CD14-positive monocyte (primary cell): ENCODE results near the gene MCF2L. TPM values are rescaled to one million over a fixed set of nuclear protein-coding genes. Genes with fewer than 3 reads are reported as not detected.

Source experiments
- DNase-seq, 3 donors: peaks; one replicate each; pipeline ENCODE4 v3.0.0-alpha.2; 2011 to 2022
- H2AFZ ChIP-seq: 2 replicates; pipeline ENCODE4 v1.6.0; 2012; ENCODE audit warnings: mild to moderate bottlenecking, low read depth, low read length, inconsistent platforms; ENCODE audit not compliant: insufficient read depth, poor library complexity, severe bottlenecking
- H3K27ac ChIP-seq, 2 donors: 1 replicate in 1 of 2; 2 replicates in 1 of 2; pipeline ENCODE4 v1.5.1; 2012 to 2013; ENCODE audit warnings: low read length in 2 of 2, control low read depth in 1 of 2, inconsistent platforms in 1 of 2, low read depth in 1 of 2, mild to moderate bottlenecking in 1 of 2
- H3K27me3 ChIP-seq, 2 donors: one replicate each; pipeline versions ENCODE4 v1.6.0 to v1.6.1; 2011 to 2013; ENCODE audit warnings: low read length in 2 of 2; ENCODE audit not compliant: control insufficient read depth in 2 of 2, insufficient read depth in 2 of 2
- H3K36me3 ChIP-seq, 2 donors: replicated peaks in 1 of 2; 1 replicate in 1 of 2; 2 replicates in 1 of 2; pipeline versions ENCODE4 v1.5.1 to v1.6.1; 2012 to 2013; ENCODE audit warnings: low read length in 2 of 2, control low read depth in 1 of 2, inconsistent platforms in 1 of 2, mild to moderate bottlenecking in 1 of 2; ENCODE audit not compliant: insufficient read depth in 2 of 2, control insufficient read depth in 1 of 2
- H3K4me1 ChIP-seq, 2 donors: 1 replicate in 1 of 2; 2 replicates in 1 of 2; pipeline versions ENCODE4 v1.5.1 to v1.6.1; 2012 to 2013; ENCODE audit warnings: low read length in 2 of 2, control low read depth in 1 of 2, inconsistent platforms in 1 of 2, mild to moderate bottlenecking in 1 of 2, moderate library complexity in 1 of 2; ENCODE audit not compliant: insufficient read depth in 2 of 2, control insufficient read depth in 1 of 2
- H3K4me2 ChIP-seq: replicated peaks from 2 replicates; pipeline ENCODE3; 2012; ENCODE audit warnings: low read length, moderate library complexity, mild to moderate bottlenecking; ENCODE audit not compliant: poor library complexity, severe bottlenecking; ENCODE audit errors: extremely low read depth
- H3K4me3 ChIP-seq, 3 experiments: fragments of 200-600 bp in 1 of 3; sonication (generic) in 1 of 3; replicated peaks in 1 of 3; 1 replicate in 2 of 3; 2 replicates in 1 of 3; pipeline ENCODE4 v1.5.1; 2011 to 2013; ENCODE audit warnings: low read length in 3 of 3, mild to moderate bottlenecking in 3 of 3, control low read depth in 2 of 3, low read depth in 2 of 3, inconsistent platforms in 1 of 3, moderate library complexity in 1 of 3
- H3K79me2 ChIP-seq: 2 replicates; pipeline ENCODE4 v1.6.0; 2012; ENCODE audit warnings: mild to moderate bottlenecking, control low read depth, inconsistent platforms, low read length, moderate library complexity; ENCODE audit not compliant: insufficient read depth
- H3K9ac ChIP-seq: 2 replicates; pipeline ENCODE4 v1.6.0; 2017; ENCODE audit warnings: low read length, mild to moderate bottlenecking; ENCODE audit not compliant: insufficient read depth, poor library complexity, severe bottlenecking
- H3K9me3 ChIP-seq, 2 donors: replicated peaks in 1 of 2; 1 replicate in 1 of 2; 2 replicates in 1 of 2; pipeline versions ENCODE4 v1.5.1 to v1.6.1; 2012 to 2013; ENCODE audit warnings: low read length in 2 of 2, control low read depth in 1 of 2; ENCODE audit not compliant: control insufficient read depth in 1 of 2, insufficient read depth in 1 of 2
- H4K20me1 ChIP-seq: 2 replicates; pipeline ENCODE4 v1.6.0; 2012; ENCODE audit warnings: mild to moderate bottlenecking, low read length, control low read depth, moderate library complexity; ENCODE audit not compliant: insufficient read depth
- H3K27ac Mint-ChIP-seq, 7 donors: one replicate each; pipeline ENCODE4 v1.8.0; 2020; ENCODE audit warnings: mild to moderate bottlenecking in 7 of 7, mixed read lengths in 7 of 7, moderate library complexity in 6 of 7, inconsistent platforms in 2 of 7
- H3K27me3 Mint-ChIP-seq, 3 donors: one replicate each; pipeline ENCODE4 v1.8.0; 2021 to 2022; ENCODE audit warnings: low read depth in 3 of 3, mild to moderate bottlenecking in 3 of 3, mixed read lengths in 3 of 3, moderate library complexity in 3 of 3, inconsistent platforms in 1 of 3
- H3K36me3 Mint-ChIP-seq, 2 donors: one replicate each; pipeline ENCODE4 v1.8.0; 2020; ENCODE audit warnings: mixed read lengths in 2 of 2, inconsistent platforms in 1 of 2, mild to moderate bottlenecking in 1 of 2
- H3K4me1 Mint-ChIP-seq: one replicate; pipeline ENCODE4 v1.8.0; 2020; ENCODE audit warnings: mild to moderate bottlenecking, mixed read lengths
- H3K4me3 Mint-ChIP-seq, 2 donors: one replicate each; pipeline ENCODE4 v1.8.0; 2020; ENCODE audit warnings: mild to moderate bottlenecking in 2 of 2, mixed read lengths in 2 of 2, moderate library complexity in 1 of 2
- H3K9me3 Mint-ChIP-seq, 7 donors: one replicate each; pipeline ENCODE4 v1.8.0; 2020 to 2022; ENCODE audit warnings: mixed read lengths in 7 of 7, mild to moderate bottlenecking in 6 of 7, moderate library complexity in 6 of 7, inconsistent platforms in 2 of 7
- CTCF ChIP-seq: fragments of 200-600 bp; IDR thresholded peaks from one replicate; pipeline ENCODE4 v1.8.0; 2022; ENCODE audit warnings: antibody characterized with exemption, mild to moderate bottlenecking
- WGBS: methylation state at CpG from one replicate; pipeline ENCODE4 v1.1.5; 2013; ENCODE audit warnings: missing lambda C conversion rate; ENCODE audit not compliant: insufficient coverage; 5-methylcytosine and 5-hydroxymethylcytosine counted together
- intact Hi-C, 2 donors: fragments of 100-400 bp; cut with micrococcal nuclease; formaldehyde crosslinking; loops; one replicate each; pipeline versions ENCODE4 v1.15.0 to v1.15.1; 2023
- polyA plus RNA-seq, 3 donors: library from polyadenylated mRNA; depleted of rRNA in 1 of 3; unstranded in 2 of 3; stranded (reverse) in 1 of 3; fragments of 300-500 nt in 2 of 3; fragments of >200 nt in 1 of 3; fragmentation: Illumina TruSeq in 2 of 3; gene quantifications; 1 replicate in 2 of 3; 2 replicates in 1 of 3; pipeline ENCODE4 v1.2.3, GENCODE V29; 2012 to 2021

The MCF2L gene
- polyA plus RNA-seq, 3 donors: not detected

DNA sequence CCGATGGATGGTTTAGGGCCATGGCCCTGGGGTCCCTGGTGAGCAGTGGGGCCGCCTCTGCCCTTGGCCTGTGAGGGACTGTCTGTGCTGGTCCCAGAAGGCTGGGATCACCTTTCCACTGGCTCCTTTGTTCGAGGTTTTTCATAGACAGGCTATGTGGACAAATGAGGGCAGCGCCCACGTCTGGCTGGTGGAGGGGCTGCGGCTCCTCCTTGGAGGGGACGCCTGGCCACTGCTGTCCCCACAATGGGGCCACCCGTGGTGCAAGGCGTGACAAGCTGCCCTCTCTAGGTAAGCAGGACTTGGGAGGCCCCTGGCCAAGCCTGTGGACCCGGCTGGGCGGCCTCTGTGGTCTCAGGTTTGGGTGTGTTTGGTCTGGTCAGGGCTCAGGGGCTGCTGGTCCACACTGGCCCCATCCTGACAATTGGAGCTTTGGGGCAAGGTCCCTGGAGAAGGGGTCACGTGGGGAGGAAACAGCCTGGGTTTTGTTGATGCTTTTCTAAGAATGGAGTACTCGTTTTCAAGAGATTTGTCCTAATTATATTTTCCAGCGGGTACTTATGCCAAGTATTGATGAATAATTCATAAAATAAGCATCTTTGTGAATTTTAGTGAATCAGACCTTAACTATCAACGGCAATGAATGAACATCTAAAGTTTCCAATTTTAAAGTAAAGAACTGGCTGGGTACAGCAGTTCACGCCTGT, 33.3 kb downstream of the MCF2L start:
- H3K4me3 Mint-ChIP-seq: no peak overlapping the region
- DNase-seq: no peak
- no peak overlapping the region for H3K9ac ChIP-seq
- intact Hi-C loops: no loop called here
- 76% methylated on average over 11 of the region's 16 CpGs for WGBS
- H3K4me1 Mint-ChIP-seq: no peaks in the 10 kb centered on the region
- no peak overlapping the region for H3K27ac ChIP-seq
- no peak overlapping the region for H3K27ac Mint-ChIP-seq
- peaks cover 22 to 29% (median 29%) of the 10 kb centered on the region in 3 donors for H3K27me3 Mint-ChIP-seq
- H3K9me3 Mint-ChIP-seq: peaks cover 0 to 6% (median 0%) of the 10 kb centered on the region in 7 donors
- no peak overlapping the region for H2AFZ ChIP-seq
- peaks cover 0 to 17% of the 10 kb centered on the region in 2 donors for H3K27me3 ChIP-seq
- no peaks in the 10 kb centered on the region for H3K79me2 ChIP-seq
- no peaks in the 10 kb centered on the region for H3K36me3 Mint-ChIP-seq
- H3K4me2 ChIP-seq: no peak overlapping the region
- H4K20me1 ChIP-seq: no peaks in the 10 kb centered on the region
- no peaks in the 10 kb centered on the region for H3K36me3 ChIP-seq
- no peaks in the 10 kb centered on the region for H3K9me3 ChIP-seq
- no peak for TF ChIP-seq CTCF
- no peaks in the 10 kb centered on the region for H3K4me1 ChIP-seq
- H3K4me3 ChIP-seq: no peak overlapping the region

DNA sequence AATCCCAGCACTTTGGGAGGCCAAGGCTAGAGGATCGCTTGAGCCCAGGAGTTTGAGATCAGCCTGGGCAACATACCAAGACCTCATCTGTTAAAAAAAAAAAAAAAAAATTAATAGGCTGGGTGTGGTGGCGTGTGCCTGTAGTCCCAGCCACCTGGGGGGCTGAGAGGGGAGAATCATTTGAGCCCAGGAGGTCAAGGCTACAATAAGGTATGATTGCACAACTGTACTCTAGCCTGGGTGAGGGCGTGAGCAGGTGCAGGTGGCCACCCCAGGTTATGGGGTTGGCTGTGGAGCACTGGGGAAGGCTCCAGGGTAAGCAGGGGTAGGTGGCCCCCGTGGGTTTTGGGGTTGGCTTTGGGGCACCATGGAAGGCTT, 33.9 kb downstream of the MCF2L start:
- peaks cover 22 to 29% (median 29%) of the 10 kb centered on the region in 3 donors for H3K27me3 Mint-ChIP-seq
- no peak for TF ChIP-seq CTCF
- H3K9me3 ChIP-seq: no peaks in the 10 kb centered on the region
- no peak for DNase-seq
- peak overlapping the region in 1 of 2 donors; percentile 41 for H3K4me3 Mint-ChIP-seq
- no peak overlapping the region for H3K9ac ChIP-seq
- H3K27ac Mint-ChIP-seq: no peak overlapping the region
- WGBS: 92% methylated on average over 3 of the region's 4 CpGs
- H4K20me1 ChIP-seq: no peaks in the 10 kb centered on the region
- peaks cover 0 to 17% of the 10 kb centered on the region in 2 donors for H3K27me3 ChIP-seq
- H3K36me3 Mint-ChIP-seq: no peaks in the 10 kb centered on the region
- H3K36me3 ChIP-seq: no peaks in the 10 kb centered on the region
- H3K27ac ChIP-seq: no peak overlapping the region
- H3K79me2 ChIP-seq: no peaks in the 10 kb centered on the region
- no peaks in the 10 kb centered on the region for H3K4me1 ChIP-seq
- no peak overlapping the region for H3K4me2 ChIP-seq
- no peak overlapping the region for H3K4me3 ChIP-seq
- H3K9me3 Mint-ChIP-seq: peaks cover 0 to 8% (median 0%) of the 10 kb centered on the region in 7 donors
- H2AFZ ChIP-seq: no peak overlapping the region
- no peaks in the 10 kb centered on the region for H3K4me1 Mint-ChIP-seq
- intact Hi-C loops: no loop called here
